ENCODE data around the gene CASKIN2.

GRCh38 chr17:75493476-75494129 is 21.7 kb downstream of the CASKIN2 start:
- TF ChIP-seq CTCF (IDR thresholded peaks at IDR 0.05) = no peak
- no peak for TF ChIP-seq POLR2A (IDR thresholded peaks at IDR 0.05)
